HEK293T (cell line): ENCODE data around the gene OSTN.
"Not testable (repeated sequence)": the region's sequence is repeated elsewhere in the genome, so short reads cannot be mapped to it uniquely, and the experiment has no call there.

Experiments used
- CTCF ChIA-PET: fragments of 350-600 bp; formaldehyde crosslinking; extraction: SDS; loops from one replicate; lab custom pipeline; 2021; ENCODE audit warnings: antibody characterized with exemption, inconsistent platforms; lab: Yijun Ruan, JAX
- POLR2A ChIA-PET: fragments of 350-600 bp; formaldehyde crosslinking; extraction: SDS; loops from one replicate; lab custom pipeline; 2020; ENCODE audit warnings: antibody characterized with exemption, inconsistent platforms; lab: Yijun Ruan, JAX
- DNase-seq: peaks from one replicate; pipeline ENCODE4 v3.0.0; 2012; ENCODE audit warnings: mixed read lengths; ENCODE audit errors: extremely low spot score
- ARNT ChIP-seq: fragments of 450-650 bp; IDR thresholded peaks from 2 replicates; pipeline ENCODE4 v1.6.1; 2017; ENCODE audit warnings: mild to moderate bottlenecking
- BHLHE40 ChIP-seq: fragments of 450-650 bp; IDR thresholded peaks from 2 replicates; pipeline ENCODE4 v1.6.1; 2016; ENCODE audit warnings: mild to moderate bottlenecking, moderate library complexity, borderline replicate concordance
- CTBP1 ChIP-seq: fragments of 450-650 bp; IDR thresholded peaks from 2 replicates; pipeline ENCODE4 v1.6.1; 2016; ENCODE audit warnings: borderline replicate concordance
- ELF4 ChIP-seq: fragments of 450-650 bp; IDR thresholded peaks from 2 replicates; pipeline ENCODE4 v1.6.1; 2017; ENCODE audit warnings: antibody characterized with exemption
- FOXA1 ChIP-seq: fragments of 450-650 bp; IDR thresholded peaks from 2 replicates; pipeline ENCODE4 v1.6.1; 2016; ENCODE audit warnings: mild to moderate bottlenecking
- FOXK2 ChIP-seq: fragments of 450-650 bp; IDR thresholded peaks from 2 replicates; pipeline ENCODE4 v1.6.1; 2016; ENCODE audit warnings: mild to moderate bottlenecking
- FOXM1 ChIP-seq: fragments of 450-650 bp; IDR thresholded peaks from 2 replicates; pipeline ENCODE4 v1.6.1; 2017; ENCODE audit warnings: mild to moderate bottlenecking, borderline replicate concordance
- HDGF ChIP-seq: fragments of 450-650 bp; IDR thresholded peaks from 2 replicates; pipeline ENCODE4 v1.6.1; 2017; ENCODE audit warnings: antibody characterized with exemption, borderline replicate concordance
- L3MBTL2 ChIP-seq: fragments of 450-650 bp; conservative IDR thresholded peaks from 2 replicates; pipeline ENCODE4 v1.6.1; 2016; ENCODE audit warnings: mild to moderate bottlenecking
- LEF1 ChIP-seq: fragments of 450-650 bp; IDR thresholded peaks from 2 replicates; pipeline ENCODE4 v1.6.1; 2017; ENCODE audit warnings: mild to moderate bottlenecking, borderline replicate concordance
- NFRKB ChIP-seq: fragments of 450-650 bp; IDR thresholded peaks from 2 replicates; pipeline ENCODE4 v1.6.1; 2016; ENCODE audit warnings: mild to moderate bottlenecking, moderate library complexity
- SP1 ChIP-seq: fragments of 450-650 bp; IDR thresholded peaks from 2 replicates; pipeline ENCODE4 v1.6.1; 2017
- SUZ12 ChIP-seq: fragments of 450-650 bp; IDR thresholded peaks from 2 replicates; pipeline ENCODE4 v1.6.1; 2016; ENCODE audit warnings: mild to moderate bottlenecking
- TARDBP ChIP-seq: fragments of 450-650 bp; IDR thresholded peaks from 2 replicates; pipeline ENCODE4 v1.6.1; 2016
- ZNF384 ChIP-seq: fragments of 450-650 bp; IDR thresholded peaks from 2 replicates; pipeline ENCODE4 v1.6.1; 2016
- TF ChIP-seq, protein P1 (sequence below): fragments of 450-650 bp; IDR thresholded peaks from 2 replicates; pipeline ENCODE4 v1.6.1; 2016

The OSTN gene

DNA sequence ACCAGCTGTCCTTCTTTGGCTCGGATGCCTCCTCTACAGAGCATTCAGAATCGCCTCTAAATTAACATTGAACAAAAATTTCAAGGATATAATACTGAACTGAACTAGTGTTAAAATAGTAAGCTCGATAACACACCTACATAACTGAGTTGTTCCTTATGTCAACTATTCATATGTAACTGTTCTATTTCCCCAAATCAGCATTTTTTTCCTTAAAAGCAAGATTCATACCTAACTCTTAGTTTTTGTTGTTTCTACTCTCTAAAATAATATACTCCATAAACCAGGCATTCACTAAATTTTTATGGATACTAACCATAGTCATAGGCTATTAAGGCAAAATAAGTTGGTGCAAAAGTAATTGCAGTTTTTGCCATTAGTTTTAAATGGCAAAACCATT is 32.7 kb upstream of the OSTN start:
- CTCF ChIA-PET, result interaction anchor here (0.8 kb wide), 1 partner anchor 1026 kb away, joined by 3 read pairs; no protein-coding TSS in a partner anchor
- no peak for DNase-seq
- POLR2A ChIA-PET, result no interaction called here
- TF ChIP-seq TARDBP, result no peak
- TF ChIP-seq CTBP1, result no peak
- no peak for TF ChIP-seq NFRKB
- TF ChIP-seq LEF1, result no peak
- no peak for TF ChIP-seq SP1
- TF ChIP-seq BHLHE40, result no peak
- TF ChIP-seq L3MBTL2, result no peak
- no peak for TF ChIP-seq ARNT
- no peak for TF ChIP-seq SUZ12

DNA sequence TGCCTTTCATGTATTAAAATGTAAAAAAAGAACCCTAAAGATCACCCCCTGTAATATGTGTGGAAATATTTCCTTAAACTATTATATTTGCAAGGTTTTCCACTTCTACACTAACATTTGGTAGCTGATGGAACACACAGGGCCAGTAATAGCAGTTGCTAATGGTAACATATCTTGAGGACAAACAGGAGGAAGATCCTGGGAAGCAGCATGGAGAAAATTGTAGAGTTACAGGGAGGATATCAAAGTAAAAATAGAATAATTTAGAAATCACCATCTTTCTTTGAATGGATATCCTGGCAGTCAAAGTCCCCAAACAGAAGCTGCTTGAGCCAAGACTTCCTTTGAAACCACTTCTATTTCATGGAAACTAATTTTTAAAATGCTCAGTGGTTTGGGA is 29.5 kb upstream of the OSTN start:
- DNase-seq, result no peak
- ChIA-PET CTCF (no interaction called here), POLR2A (no interaction called here)
- TF ChIP-seq FOXA1 (no peak), FOXK2 (no peak), NFRKB (no peak), TARDBP (no peak), L3MBTL2 (no peak), SP1 (no peak), ELF4 (no peak), HDGF (no peak), ARNT (no peak), LEF1 (no peak), CTBP1 (no peak), FOXM1 (no peak), BHLHE40 (no peak), ZNF384 (no peak), SUZ12 (no peak)

GRCh38 chr3:191170097-191170496 is 28.9 kb upstream of the OSTN start:
- DNase-seq, result no peak
- no peak for TF ChIP-seq CTBP1
- no peak for TF ChIP-seq TARDBP
- no peak for TF ChIP-seq NFRKB
- TF ChIP-seq, protein P1, sequence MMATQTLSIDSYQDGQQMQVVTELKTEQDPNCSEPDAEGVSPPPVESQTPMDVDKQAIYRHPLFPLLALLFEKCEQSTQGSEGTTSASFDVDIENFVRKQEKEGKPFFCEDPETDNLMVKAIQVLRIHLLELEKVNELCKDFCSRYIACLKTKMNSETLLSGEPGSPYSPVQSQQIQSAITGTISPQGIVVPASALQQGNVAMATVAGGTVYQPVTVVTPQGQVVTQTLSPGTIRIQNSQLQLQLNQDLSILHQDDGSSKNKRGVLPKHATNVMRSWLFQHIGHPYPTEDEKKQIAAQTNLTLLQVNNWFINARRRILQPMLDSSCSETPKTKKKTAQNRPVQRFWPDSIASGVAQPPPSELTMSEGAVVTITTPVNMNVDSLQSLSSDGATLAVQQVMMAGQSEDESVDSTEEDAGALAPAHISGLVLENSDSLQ, result no peak
- TF ChIP-seq SP1, result no peak
- no peak for TF ChIP-seq FOXA1
- TF ChIP-seq LEF1, result no peak
- no peak for TF ChIP-seq ARNT
- TF ChIP-seq FOXM1, result no peak
- no peak for TF ChIP-seq ELF4
- no peak for TF ChIP-seq ZNF384
- TF ChIP-seq BHLHE40, result no peak
- TF ChIP-seq L3MBTL2, result no peak
- no peak for TF ChIP-seq SUZ12
- no peak for TF ChIP-seq FOXK2
- TF ChIP-seq HDGF, result no peak
- POLR2A ChIA-PET, result no interaction called here
- CTCF ChIA-PET, result no interaction called here

- POLR2A ChIA-PET, result no interaction called here
- CTCF ChIA-PET, result no interaction called here
- no peak for TF ChIP-seq SP1
- no peak for TF ChIP-seq SUZ12
- no peak for TF ChIP-seq NFRKB
- no peak for TF ChIP-seq ARNT
- no peak for TF ChIP-seq LEF1
- no peak for TF ChIP-seq FOXM1
- no peak for TF ChIP-seq CTBP1
Measured at GRCh38 chr3:191175102-191175501, 23.9 kb upstream of the OSTN start.

DNA sequence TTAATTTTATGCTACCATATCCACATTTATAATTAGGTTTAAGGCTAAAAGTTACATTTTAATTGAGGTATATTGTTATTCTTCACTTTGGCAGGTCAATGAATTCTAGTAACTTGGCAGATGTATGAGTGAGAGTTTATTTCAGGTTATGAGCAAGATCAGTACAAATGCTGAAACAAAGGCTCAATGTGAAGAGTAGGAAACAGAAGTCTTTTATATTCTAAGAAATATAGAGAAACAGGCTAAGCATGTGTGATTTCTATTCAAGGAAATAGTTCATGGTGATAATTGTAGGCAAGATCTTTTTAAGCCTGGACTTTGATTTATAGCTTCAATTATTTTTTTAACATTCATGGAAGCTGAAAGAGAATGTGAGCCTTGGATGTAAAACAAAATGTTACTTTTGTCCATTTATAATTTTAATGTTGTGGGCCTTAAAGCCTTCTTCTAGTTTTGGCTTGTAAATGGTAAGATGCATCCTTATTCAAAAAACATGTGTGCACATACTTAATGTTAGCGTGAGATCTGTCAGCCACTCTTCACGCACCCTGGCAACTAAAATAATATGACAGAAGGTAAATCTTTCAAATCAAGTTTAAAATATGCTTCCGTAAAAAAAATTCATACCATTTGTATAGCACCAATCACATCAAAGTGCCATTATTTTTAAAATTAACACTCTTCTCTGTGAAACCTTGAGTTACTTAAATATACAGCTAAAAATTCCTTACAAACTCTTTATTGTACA is 22.8 kb upstream of the OSTN start:
- TF ChIP-seq ELF4, result no peak
- TF ChIP-seq BHLHE40, result no peak
- TF ChIP-seq ZNF384, result no peak
- TF ChIP-seq SP1, result no peak
- TF ChIP-seq NFRKB, result no peak
- no peak for TF ChIP-seq SUZ12
- TF ChIP-seq, protein P1, result no peak
- no peak for TF ChIP-seq FOXA1
- TF ChIP-seq LEF1, result no peak
- TF ChIP-seq HDGF, result no peak
- TF ChIP-seq FOXM1, result no peak
- TF ChIP-seq CTBP1, result no peak
- no peak for TF ChIP-seq ARNT
- no peak for TF ChIP-seq FOXK2
- no peak for TF ChIP-seq TARDBP
- no peak for TF ChIP-seq L3MBTL2
- ChIA-PET POLR2A (no interaction called here), CTCF (no interaction called here)
- no peak for DNase-seq

More at GRCh38 chr3:191175102-191175501, 23.9 kb upstream of the OSTN start:
- DNase-seq, result no peak

DNA sequence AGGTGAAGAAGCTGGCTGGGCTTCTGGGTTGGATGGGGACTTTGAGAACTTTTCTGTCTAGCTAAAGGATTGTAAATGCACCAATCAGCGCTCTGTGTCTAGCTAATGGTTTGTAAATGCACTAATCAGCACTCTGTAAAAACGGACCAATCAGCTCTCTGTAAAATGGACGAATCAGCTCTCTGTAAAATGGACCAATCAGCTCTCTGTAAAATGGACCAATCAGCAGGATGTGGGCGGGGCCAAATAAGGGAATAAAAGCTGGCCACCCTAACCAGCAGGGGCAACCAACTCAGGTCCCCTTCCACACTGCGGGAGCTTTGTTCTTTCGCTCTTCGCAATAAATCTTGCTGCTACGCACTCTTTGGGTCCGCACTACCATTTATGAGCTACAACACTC is 13.7 kb upstream of the OSTN start:
- CTCF ChIA-PET, DNase-seq, POLR2A ChIA-PET: not testable (repeated sequence)

GRCh38 chr3:191188246-191188645 is 10.8 kb upstream of the OSTN start:
- POLR2A ChIA-PET, DNase-seq, CTCF ChIA-PET: not testable (repeated sequence)

DNA sequence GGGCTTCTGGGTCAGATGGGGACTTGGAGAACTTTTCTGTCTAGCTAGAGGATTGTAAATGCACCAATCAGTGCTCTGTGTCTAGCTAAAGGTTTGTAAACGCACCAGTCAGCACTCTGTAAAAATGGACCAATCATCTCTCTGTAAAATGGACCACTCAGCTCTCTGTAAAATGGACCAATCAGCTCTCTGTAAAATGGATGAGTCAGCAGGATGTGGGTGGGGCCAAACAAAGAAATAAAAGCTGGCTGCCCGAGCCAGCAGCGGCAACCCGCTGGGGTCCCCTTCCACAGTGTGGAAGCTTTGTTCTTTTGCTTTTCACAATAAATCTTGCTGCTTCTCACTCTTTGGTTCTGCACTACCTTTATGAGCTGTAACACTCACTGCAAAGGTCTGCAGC is 6.8 kb upstream of the OSTN start:
- CTCF ChIA-PET, DNase-seq, POLR2A ChIA-PET: not testable (repeated sequence)
